ENCODE results near the gene NUTM1. TPM values are rescaled to one million over a fixed set of nuclear protein-coding genes. Genes with fewer than 3 reads are reported as not detected.
"Not testable (repeated sequence)": the region's sequence is repeated elsewhere in the genome, so short reads cannot be mapped to it uniquely, and the experiment has no call there.

NUTM1 gene
- total RNA-seq, 4 donors from 2014 or later = 0.10 TPM; not detected in 3

- TF ChIP-seq EP300 (IDR thresholded peaks at IDR 0.05) (no peak), CTCF (IDR thresholded peaks at IDR 0.05) (no peak), POLR2A (IDR thresholded peaks at IDR 0.05) (no peak), POLR2AphosphoS5 (IDR thresholded peaks at IDR 0.05) (no peak)
- no peaks in the 10 kb centered on the region for H3K4me1 ChIP-seq
- WGBS = 87% methylated on average over 2 of the region's 2 CpGs
- no peak overlapping the region for H3K4me3 ChIP-seq
- no peak for DNase-seq (ENCODE audit: low spot score in 2 of 2)
- no peaks in the 10 kb centered on the region for H3K36me3 ChIP-seq
- no peaks in the 10 kb centered on the region for H3K27me3 ChIP-seq
- H3K9me3 ChIP-seq = no peaks in the 10 kb centered on the region
- H3K27ac ChIP-seq = no peak overlapping the region
Observed at GRCh38 chr15:34374816-34375215, 31.7 kb downstream of the NUTM1 start.

- DNase-seq (ENCODE audit: low spot score in 2 of 2); H3K36me3 ChIP-seq; H3K27ac ChIP-seq; H3K4me1 ChIP-seq; H3K4me3 ChIP-seq; H3K27me3 ChIP-seq; H3K9me3 ChIP-seq: not testable (repeated sequence)
- WGBS = 83% methylated on average over 2 of the region's 2 CpGs
Observed at GRCh38 chr15:34375541-34375940, 32.4 kb downstream of the NUTM1 start.

GRCh38 chr15:34376856-34377255 is 33.7 kb downstream of the NUTM1 start:
- no peaks in the 10 kb centered on the region for H3K27me3 ChIP-seq
- no peaks in the 10 kb centered on the region for H3K36me3 ChIP-seq
- H3K4me1 ChIP-seq = no peaks in the 10 kb centered on the region
- H3K9me3 ChIP-seq = no peaks in the 10 kb centered on the region
- 92% methylated on average over 2 of the region's 2 CpGs for WGBS
- no peak overlapping the region for H3K4me3 ChIP-seq
- TF ChIP-seq POLR2A (IDR thresholded peaks at IDR 0.05) = no peak
- TF ChIP-seq POLR2AphosphoS5 (IDR thresholded peaks at IDR 0.05) = no peak
- TF ChIP-seq EP300 (IDR thresholded peaks at IDR 0.05) = no peak
- TF ChIP-seq CTCF (IDR thresholded peaks at IDR 0.05) = no peak
- H3K27ac ChIP-seq = no peak overlapping the region
- DNase-seq (ENCODE audit: low spot score in 2 of 2) = no peak

GRCh38 chr15:34380491-34380890 is 37.4 kb downstream of the NUTM1 start:
- H3K36me3 ChIP-seq; H3K4me1 ChIP-seq; H3K9me3 ChIP-seq; H3K27me3 ChIP-seq; H3K4me3 ChIP-seq; DNase-seq (ENCODE audit: low spot score in 2 of 2); H3K27ac ChIP-seq: not testable (repeated sequence)
- WGBS = 65% methylated on average over 4 of the region's 4 CpGs

- not testable (repeated sequence) for DNase-seq (ENCODE audit: low spot score in 2 of 2); H3K27ac ChIP-seq; H3K36me3 ChIP-seq; H3K4me1 ChIP-seq; H3K9me3 ChIP-seq; H3K27me3 ChIP-seq; H3K4me3 ChIP-seq
- no CpG with 5 or more reads among the region's 19 CpGs for WGBS
Observed at GRCh38 chr15:34381829-34382521, 38.9 kb downstream of the NUTM1 start.

- H3K27ac ChIP-seq; DNase-seq (ENCODE audit: low spot score in 2 of 2); H3K36me3 ChIP-seq; H3K9me3 ChIP-seq; H3K4me3 ChIP-seq; H3K4me1 ChIP-seq; H3K27me3 ChIP-seq: not testable (repeated sequence)
- WGBS = no CpG with 5 or more reads among the region's 16 CpGs
Observed at GRCh38 chr15:34389594-34390086, 46.5 kb downstream of the NUTM1 start.

- not testable (repeated sequence) for H3K27me3 ChIP-seq; H3K9me3 ChIP-seq; DNase-seq (ENCODE audit: low spot score in 2 of 2); H3K4me3 ChIP-seq; H3K27ac ChIP-seq; H3K36me3 ChIP-seq; H3K4me1 ChIP-seq
- WGBS = no CpG with 5 or more reads among the region's 2 CpGs
Observed at GRCh38 chr15:34392981-34393380, 49.9 kb downstream of the NUTM1 start.

GRCh38 chr15:34397637-34398259 is 54.6 kb downstream of the NUTM1 start:
- not testable (repeated sequence) for H3K36me3 ChIP-seq; DNase-seq (ENCODE audit: low spot score in 2 of 2); H3K9me3 ChIP-seq; H3K27ac ChIP-seq; H3K4me3 ChIP-seq; H3K4me1 ChIP-seq; H3K27me3 ChIP-seq
- WGBS = no CpG with 5 or more reads among the region's 6 CpGs

- not testable (repeated sequence) for DNase-seq (ENCODE audit: low spot score in 2 of 2); H3K27me3 ChIP-seq; H3K27ac ChIP-seq; H3K4me3 ChIP-seq; H3K9me3 ChIP-seq; H3K36me3 ChIP-seq; H3K4me1 ChIP-seq
- WGBS = 97% methylated on average over 2 of the region's 4 CpGs
Observed at GRCh38 chr15:34403160-34403598, 60.1 kb downstream of the NUTM1 start.

GRCh38 chr15:34403899-34404298 is 60.8 kb downstream of the NUTM1 start:
- not testable (repeated sequence) for H3K4me3 ChIP-seq; H3K9me3 ChIP-seq; DNase-seq (ENCODE audit: low spot score in 2 of 2); H3K36me3 ChIP-seq; H3K27me3 ChIP-seq; H3K4me1 ChIP-seq; H3K27ac ChIP-seq
- WGBS = no CpG with 5 or more reads among the region's 3 CpGs
